Hepatocyte (in vitro differentiated cells): ENCODE data around the gene STX12. TPM values are rescaled to one million over a fixed set of nuclear protein-coding genes. Genes with fewer than 3 reads are reported as not detected.
"Not testable (repeated sequence)": the region's sequence is repeated elsewhere in the genome, so short reads cannot be mapped to it uniquely, and the experiment has no call there.

Experiments
- DNase-seq: peaks from one replicate; pipeline ENCODE4 v3.0.0-alpha.2; 2016; ENCODE audit warnings: low spot score
- H2AFZ ChIP-seq: fragments of 200-600 bp; sonication (generic); 2 replicates; pipeline ENCODE4 v1.6.0; 2016; ENCODE audit warnings: antibody characterized with exemption, mild to moderate bottlenecking
- H3K27ac ChIP-seq: fragments of 200-600 bp; sonication (generic); 2 replicates; pipeline ENCODE4 v1.5.1; 2016; ENCODE audit warnings: mild to moderate bottlenecking
- H3K27me3 ChIP-seq: fragments of 200-600 bp; sonication (generic); 2 replicates; pipeline ENCODE4 v1.6.1; 2016
- H3K36me3 ChIP-seq: fragments of 200-600 bp; sonication (generic); replicated peaks from 2 replicates; pipeline ENCODE4 v1.5.1; 2016; ENCODE audit warnings: low read depth; ENCODE audit not compliant: insufficient read depth
- H3K4me1 ChIP-seq: fragments of 200-600 bp; sonication (generic); 2 replicates; pipeline ENCODE4 v1.5.1; 2016; ENCODE audit warnings: mild to moderate bottlenecking, moderate library complexity; ENCODE audit not compliant: insufficient read depth
- H3K4me2 ChIP-seq: fragments of 200-600 bp; sonication (generic); 2 replicates; pipeline ENCODE4 v1.6.0; 2016
- H3K4me3 ChIP-seq: fragments of 200-600 bp; sonication (generic); 2 replicates; pipeline ENCODE4 v1.5.1; 2016; ENCODE audit warnings: mild to moderate bottlenecking
- H3K79me2 ChIP-seq: fragments of 200-600 bp; sonication (generic); 2 replicates; pipeline ENCODE4 v1.6.0; 2017; ENCODE audit warnings: mild to moderate bottlenecking
- H3K9me2 ChIP-seq: fragments of 200-600 bp; sonication (generic); replicated peaks from 2 replicates; pipeline ENCODE4 v1.6.0; 2017; ENCODE audit warnings: mild to moderate bottlenecking; ENCODE audit not compliant: insufficient read depth
- H3K9me3 ChIP-seq: fragments of 200-600 bp; sonication (generic); 2 replicates; pipeline ENCODE4 v1.5.1; 2016; ENCODE audit warnings: low read depth, mild to moderate bottlenecking
- H4K20me1 ChIP-seq: fragments of 200-600 bp; sonication (generic); 2 replicates; pipeline ENCODE4 v1.6.0; 2016; ENCODE audit warnings: mild to moderate bottlenecking; ENCODE audit not compliant: insufficient read depth, poor library complexity, severe bottlenecking
- EZH2 ChIP-seq: fragments of 200-600 bp; sonication (generic); IDR thresholded peaks from 2 replicates; pipeline ENCODE4 v1.6.1; 2016; ENCODE audit warnings: antibody characterized with exemption, mild to moderate bottlenecking, borderline replicate concordance
- EZH2phosphoT487 ChIP-seq: fragments of 200-600 bp; sonication (generic); IDR thresholded peaks from one replicate; pipeline ENCODE4 v1.6.1; 2018; ENCODE audit warnings: antibody characterized with exemption, mild to moderate bottlenecking, low read depth, moderate library complexity; ENCODE audit not compliant: unreplicated experiment, severe bottlenecking
- WGBS: methylation state at CpG from one replicate; pipeline ENCODE4 v1.1.6; 2016; ENCODE audit warnings: low lambda C conversion rate; ENCODE audit errors: missing lambda C conversion rate; 5-methylcytosine and 5-hydroxymethylcytosine counted together
- polyA plus RNA-seq: library from polyadenylated mRNA; unstranded; fragments of >200 nt; fragmentation: Nextera tagmentation; extraction: Ambion mirVana; gene quantifications from 2 replicates; pipeline ENCODE4 v1.2.1, GENCODE V29; 2016
- total RNA-seq: library from RNA; depleted of rRNA; stranded (reverse); fragments of >200 nt; gene quantifications from 2 replicates; pipeline ENCODE4 v1.2.3, GENCODE V29; 2014
- TF ChIP-seq, protein P1 (sequence below): fragments of 200-600 bp; sonication (generic); IDR thresholded peaks from 2 replicates; pipeline ENCODE4 v1.5.1; 2016; ENCODE audit warnings: antibody characterized with exemption, mild to moderate bottlenecking; ENCODE audit not compliant: poor library complexity

Gene STX12
- total and polyA plus RNA-seq, 2 experiments from 2014 or later: 55.0 to 84.0 TPM

DNA sequence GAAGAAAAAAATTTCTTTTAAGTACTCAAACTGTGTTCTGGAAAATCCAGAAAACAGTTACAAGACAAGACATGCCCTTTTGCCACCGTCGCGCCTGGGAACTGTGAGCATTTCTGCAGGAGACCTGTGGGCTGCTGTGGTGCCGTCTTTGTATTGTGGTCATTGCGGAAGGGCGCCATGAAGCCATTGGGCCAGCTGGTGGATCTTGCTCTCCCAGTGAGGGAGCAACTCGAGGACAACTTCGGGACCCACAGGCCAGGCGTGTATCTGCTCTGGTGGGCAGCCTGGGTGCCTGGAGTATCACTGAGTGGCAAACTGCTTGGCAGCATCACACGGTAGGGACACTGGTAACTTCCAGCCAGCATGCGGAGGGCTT lies 95.5 kb downstream of the STX12 start:
- 85% methylated on average over 11 of the region's 11 CpGs for WGBS

DNA sequence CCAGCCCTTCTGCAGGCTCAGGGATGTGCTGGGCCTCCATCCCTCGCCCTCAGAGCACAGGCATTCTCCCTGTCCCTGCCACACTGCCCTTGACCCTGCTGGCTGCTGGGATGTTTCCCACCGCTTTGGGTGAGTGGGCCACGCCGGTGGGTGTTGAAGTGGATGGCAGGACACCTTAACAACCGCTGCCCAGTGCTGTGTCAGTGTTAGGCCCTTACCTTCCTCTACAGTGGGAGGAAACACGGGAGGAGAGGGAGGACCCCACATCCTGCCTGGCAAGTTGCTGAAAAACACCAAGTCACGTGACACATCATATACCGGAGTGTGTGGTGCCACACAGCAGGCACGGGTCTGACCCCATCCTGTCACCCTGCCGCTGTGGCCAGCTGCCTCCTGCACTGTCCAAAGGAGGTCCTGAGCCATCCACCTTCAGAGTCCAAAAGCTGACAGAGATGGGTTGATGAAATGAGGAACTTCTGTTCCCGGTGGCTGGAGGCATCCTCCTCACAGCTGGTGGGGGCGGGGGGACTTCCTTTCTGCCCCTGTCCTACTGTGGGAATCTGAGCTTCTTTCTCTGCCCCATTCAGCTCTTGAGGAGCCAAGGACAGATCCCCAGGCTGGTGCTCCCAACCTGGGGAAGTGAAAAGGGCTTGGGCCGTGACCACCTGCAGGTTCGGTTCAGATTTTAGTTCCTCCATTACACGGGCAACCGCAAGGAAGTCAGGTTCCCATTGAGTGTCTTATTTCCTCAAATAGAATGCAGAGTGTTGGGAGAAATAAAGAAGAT lies 96.1 kb downstream of the STX12 start:
- no peaks in the 10 kb centered on the region for H3K9me2 ChIP-seq
- TF ChIP-seq, protein P1, sequence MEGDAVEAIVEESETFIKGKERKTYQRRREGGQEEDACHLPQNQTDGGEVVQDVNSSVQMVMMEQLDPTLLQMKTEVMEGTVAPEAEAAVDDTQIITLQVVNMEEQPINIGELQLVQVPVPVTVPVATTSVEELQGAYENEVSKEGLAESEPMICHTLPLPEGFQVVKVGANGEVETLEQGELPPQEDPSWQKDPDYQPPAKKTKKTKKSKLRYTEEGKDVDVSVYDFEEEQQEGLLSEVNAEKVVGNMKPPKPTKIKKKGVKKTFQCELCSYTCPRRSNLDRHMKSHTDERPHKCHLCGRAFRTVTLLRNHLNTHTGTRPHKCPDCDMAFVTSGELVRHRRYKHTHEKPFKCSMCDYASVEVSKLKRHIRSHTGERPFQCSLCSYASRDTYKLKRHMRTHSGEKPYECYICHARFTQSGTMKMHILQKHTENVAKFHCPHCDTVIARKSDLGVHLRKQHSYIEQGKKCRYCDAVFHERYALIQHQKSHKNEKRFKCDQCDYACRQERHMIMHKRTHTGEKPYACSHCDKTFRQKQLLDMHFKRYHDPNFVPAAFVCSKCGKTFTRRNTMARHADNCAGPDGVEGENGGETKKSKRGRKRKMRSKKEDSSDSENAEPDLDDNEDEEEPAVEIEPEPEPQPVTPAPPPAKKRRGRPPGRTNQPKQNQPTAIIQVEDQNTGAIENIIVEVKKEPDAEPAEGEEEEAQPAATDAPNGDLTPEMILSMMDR: no peak
- TF ChIP-seq EZH2phosphoT487 (no peak), EZH2 (no peak)
- H3K27ac ChIP-seq: no peak overlapping the region
- no peaks in the 10 kb centered on the region for H3K36me3 ChIP-seq
- no peaks in the 10 kb centered on the region for H3K9me3 ChIP-seq
- H4K20me1 ChIP-seq: no peaks in the 10 kb centered on the region
- H3K4me2 ChIP-seq: no peak overlapping the region
- DNase-seq: no peak
- H2AFZ ChIP-seq: no peak overlapping the region
- no peaks in the 10 kb centered on the region for H3K79me2 ChIP-seq
- 83% methylated on average over 16 of the region's 16 CpGs for WGBS
- H3K4me1 ChIP-seq: no peaks in the 10 kb centered on the region
- peaks cover 8% of the 10 kb centered on the region for H3K27me3 ChIP-seq
- H3K4me3 ChIP-seq: no peak overlapping the region

More for the DNA sequence above, 95.5 kb downstream of the STX12 start:
- TF ChIP-seq, protein P1: no peak
- Histone ChIP-seq H3K27ac (no peak overlapping the region), H3K4me3 (no peak overlapping the region), H3K9me3 (no peaks in the 10 kb centered on the region), H3K4me1 (no peaks in the 10 kb centered on the region), H3K36me3 (no peaks in the 10 kb centered on the region), H3K79me2 (no peaks in the 10 kb centered on the region), H2AFZ (no peak overlapping the region), H4K20me1 (no peaks in the 10 kb centered on the region), H3K27me3 (peaks cover 7% of the 10 kb centered on the region), H3K4me2 (no peak overlapping the region), H3K9me2 (no peaks in the 10 kb centered on the region)
- no peak for DNase-seq

DNA sequence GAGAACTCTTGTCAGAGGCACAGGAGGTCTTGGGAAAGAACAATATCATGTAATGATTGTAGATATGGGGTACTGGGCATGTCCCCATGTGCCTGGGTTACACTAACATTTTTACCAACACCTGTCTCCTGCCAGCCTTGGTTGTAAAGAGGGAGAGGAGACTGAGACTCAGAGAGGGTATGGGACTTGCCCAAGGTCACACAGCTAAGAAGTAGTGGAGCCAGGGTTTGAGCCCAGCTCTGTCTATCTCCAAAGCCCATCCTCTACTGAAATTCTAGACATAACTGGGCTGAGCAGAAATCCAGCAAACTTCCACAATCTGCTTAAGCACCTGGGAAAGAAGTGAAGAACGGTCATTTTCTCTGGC lies 96.7 kb downstream of the STX12 start:
- no peak overlapping the region for H3K4me2 ChIP-seq
- no peaks in the 10 kb centered on the region for H3K4me1 ChIP-seq
- H3K27ac ChIP-seq: no peak overlapping the region
- no peak for TF ChIP-seq EZH2
- TF ChIP-seq EZH2phosphoT487: no peak
- TF ChIP-seq, protein P1: no peak
- H3K9me2 ChIP-seq: no peaks in the 10 kb centered on the region
- no peak overlapping the region for H3K4me3 ChIP-seq
- H3K27me3 ChIP-seq: peaks cover 8% of the 10 kb centered on the region
- H2AFZ ChIP-seq: no peak overlapping the region
- WGBS: 94% methylated on average over 1 of the region's 1 CpG
- H4K20me1 ChIP-seq: no peaks in the 10 kb centered on the region
- no peaks in the 10 kb centered on the region for H3K36me3 ChIP-seq
- no peaks in the 10 kb centered on the region for H3K9me3 ChIP-seq
- H3K79me2 ChIP-seq: no peaks in the 10 kb centered on the region
- no peak for DNase-seq

GRCh38 chr1:27871076-27871475 lies 98.1 kb downstream of the STX12 start:
- not testable (repeated sequence) for H3K9me2 ChIP-seq, H4K20me1 ChIP-seq, H3K36me3 ChIP-seq, DNase-seq, H3K79me2 ChIP-seq, H3K27ac ChIP-seq, H3K4me1 ChIP-seq, H3K4me2 ChIP-seq, H3K4me3 ChIP-seq, H3K27me3 ChIP-seq, H3K9me3 ChIP-seq, H2AFZ ChIP-seq
- WGBS: 95% methylated on average over 7 of the region's 7 CpGs
